Activated T-helper 1 cell treated with Interleukin-2 at 50 U/mL for 16 hours (primary cell): ENCODE measurements around the gene HOXB6.

ENCODE experiments used
- DNase-seq: peaks from one replicate; pipeline ENCODE4 v3.0.0-alpha.2; 2020; ENCODE audit warnings: low read depth

Gene HOXB6

DNA sequence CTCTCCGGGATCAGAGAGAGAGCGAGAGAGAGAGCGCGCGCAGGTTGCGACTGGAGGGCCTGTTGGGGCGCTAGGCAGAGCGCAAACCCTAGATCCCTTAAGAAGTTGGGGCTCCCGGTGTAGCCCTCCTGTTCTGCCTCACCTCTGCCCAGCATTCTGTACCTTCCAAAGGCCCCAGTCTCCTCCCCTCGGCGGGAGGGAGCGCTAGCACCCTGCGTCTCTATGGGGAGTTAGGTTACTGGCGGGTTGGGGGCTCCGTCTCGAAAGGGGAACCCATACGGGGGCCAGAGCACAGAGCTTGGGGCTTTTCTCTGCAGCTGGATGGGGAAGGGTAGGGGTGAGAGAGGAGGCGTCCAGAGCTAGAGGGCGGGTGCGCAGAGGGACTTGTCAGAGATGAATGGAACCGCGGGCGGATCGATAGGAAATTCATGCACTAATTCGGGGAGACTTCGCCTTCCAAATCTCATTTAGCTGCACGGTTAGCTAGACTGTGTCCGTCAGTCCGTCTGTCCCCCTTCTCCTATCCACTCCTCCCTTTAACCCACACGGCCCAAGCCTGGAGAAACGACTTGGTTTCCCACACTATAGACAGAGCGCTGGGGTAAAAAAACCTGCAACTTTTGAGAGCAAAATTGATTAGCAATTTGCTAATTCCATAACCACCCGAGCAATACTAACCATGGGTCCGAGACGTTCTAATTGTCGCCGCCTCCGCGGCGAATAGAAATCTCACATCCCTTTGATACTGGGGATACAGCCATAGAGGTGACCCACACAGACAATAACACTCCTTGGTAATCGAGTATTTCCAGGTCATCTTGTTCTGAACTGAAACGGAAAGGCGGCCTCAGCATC is 25.9 kb downstream of the HOXB6 start:
- no peak for DNase-seq

DNA sequence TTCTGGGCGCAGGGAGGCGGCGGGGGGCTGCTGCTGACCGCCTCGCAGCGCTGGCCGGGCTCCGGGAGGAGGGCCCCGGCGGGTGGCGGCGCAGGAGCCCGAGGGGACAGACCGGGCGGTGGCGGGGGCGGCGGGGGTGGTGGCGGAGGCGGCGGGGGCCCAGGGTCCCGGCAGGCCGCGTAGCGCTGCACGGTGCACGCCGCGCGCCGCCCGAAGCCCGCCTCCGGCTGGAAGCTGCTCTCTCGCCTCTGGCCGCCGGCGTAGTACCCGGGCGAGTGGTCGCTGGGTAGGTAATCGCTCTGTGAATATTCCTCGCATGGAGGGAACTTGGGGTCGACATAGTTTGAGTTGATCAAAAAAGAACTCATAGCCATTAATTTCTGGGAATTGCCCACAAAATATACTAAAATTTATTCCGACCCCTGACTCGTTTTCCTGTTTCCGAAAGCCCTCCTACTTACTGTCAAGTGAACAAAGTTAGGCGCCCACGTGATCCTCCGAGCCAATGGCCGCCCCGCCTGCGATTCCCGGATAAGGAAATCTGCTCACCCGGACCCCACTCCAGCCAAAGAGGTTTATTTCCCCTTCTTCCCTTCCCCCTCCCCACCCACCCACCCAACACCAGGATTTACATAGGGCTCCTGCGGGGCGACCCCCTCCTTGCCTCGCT is 26.7 kb downstream of the HOXB6 start, which contains the start of gene HOXB4:
Gene HOXB4 (minus strand): TSS at position 405 of the 670 bp plus-strand sequence. CDS start 31 bp downstream, at position 374.
- DNase-seq, result peak; percentile 34

DNA sequence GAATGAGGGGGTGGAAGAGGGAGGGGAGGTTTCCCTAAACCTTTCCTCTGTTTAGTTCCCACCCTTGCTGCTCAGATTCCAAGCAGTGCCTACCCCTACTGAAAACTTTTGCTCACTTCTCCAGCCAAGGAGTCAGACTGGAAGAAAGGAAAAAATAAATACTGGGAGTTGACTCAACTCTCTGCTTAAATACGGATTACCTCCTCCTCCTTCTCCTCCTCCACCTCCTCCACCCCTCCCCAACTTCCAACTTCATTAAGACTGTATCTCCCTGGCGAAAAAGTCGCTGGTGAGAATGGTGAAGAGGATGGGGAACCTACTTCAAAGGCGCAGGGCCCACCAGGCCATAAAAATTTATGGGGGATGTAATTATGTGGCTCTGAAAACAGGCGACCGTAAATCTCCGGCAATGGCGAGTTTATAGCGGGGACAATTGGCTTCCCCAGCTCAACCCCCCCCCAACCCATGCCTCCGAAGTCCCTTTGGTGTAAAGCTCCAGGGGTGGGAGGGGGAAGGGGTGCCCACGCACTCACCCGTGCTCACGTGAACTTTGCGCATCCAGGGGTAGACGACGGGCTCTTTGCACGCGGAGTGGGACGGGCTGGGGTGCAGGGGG is 27.3 kb downstream of the HOXB6 start:
- DNase-seq, result no peak

DNA sequence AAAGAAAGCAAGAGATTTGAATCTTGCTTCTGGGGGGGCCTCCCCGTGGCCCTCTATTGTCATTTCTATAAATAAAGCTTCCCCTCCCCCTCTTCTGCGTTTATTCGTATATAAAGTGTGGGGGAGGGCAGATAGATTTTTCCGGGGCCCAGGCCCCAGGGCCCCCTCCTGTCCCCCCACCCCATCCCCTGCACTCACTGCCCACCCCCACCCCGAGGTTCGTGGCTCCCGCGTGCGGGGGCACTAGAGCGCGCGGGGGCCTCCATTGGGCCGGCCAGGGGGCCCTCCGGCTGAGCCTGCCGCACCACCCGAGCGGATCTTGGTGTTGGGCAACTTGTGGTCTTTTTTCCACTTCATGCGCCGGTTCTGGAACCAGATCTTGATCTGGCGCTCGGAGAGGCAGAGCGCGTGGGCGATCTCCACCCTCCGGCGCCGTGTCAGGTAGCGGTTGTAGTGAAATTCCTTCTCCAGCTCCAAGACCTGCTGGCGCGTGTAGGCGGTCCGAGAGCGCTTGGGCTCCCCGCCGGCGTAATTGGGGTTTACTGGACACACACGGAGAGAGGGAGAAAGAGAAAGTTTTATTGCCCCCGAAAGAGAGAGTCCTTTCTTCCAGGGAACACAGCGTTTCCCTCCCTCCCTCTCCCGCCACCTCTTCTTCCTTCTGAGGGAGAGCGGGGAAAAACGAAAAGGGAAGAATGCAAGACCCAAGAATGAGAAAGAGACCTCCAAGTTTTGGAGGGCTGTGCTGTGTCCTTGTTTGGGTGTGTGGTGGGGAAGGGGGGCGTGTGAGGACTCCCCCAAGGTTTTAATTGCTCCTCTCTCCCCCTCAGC is 28.1 kb downstream of the HOXB6 start:
- DNase-seq, result no peak

DNA sequence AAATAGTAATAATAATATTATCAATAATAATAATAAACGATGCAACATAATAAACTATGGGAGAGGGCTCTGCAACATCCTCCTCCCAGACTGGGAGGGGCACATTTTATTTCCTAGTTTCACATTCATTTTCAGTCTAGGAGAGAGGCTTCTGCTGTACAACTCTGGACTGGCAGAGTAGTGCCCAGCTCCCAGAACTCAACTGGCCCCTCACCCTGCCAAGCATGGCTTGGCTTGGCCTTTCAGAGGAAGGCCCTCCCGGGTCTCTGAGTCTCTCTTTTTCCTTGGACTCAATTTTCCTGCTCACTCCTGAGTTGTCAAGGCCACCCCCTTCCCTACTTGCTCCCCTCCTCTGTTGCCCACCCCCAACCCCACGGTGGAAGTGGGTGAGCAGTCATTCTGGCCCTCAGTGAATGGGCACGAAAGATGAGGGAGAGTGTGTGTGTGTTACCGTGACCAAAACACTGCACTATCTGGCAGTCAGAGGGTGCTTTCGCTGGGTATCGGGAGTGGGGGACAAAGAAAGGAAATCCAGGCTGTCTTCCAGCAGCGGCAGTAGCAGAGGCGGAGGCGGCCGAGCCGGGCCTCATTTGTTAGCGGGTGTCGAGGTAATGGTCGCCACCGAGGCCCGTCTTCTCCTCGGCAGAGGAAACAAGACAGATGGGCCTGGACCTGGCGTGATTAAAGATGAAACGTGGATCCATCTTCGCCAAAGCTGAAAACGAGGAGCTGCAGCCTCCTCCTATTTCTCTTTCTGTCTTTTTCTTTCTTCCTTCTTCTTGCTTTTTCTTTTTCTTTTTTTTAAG is 28.9 kb downstream of the HOXB6 start:
- DNase-seq, result no peak

DNA sequence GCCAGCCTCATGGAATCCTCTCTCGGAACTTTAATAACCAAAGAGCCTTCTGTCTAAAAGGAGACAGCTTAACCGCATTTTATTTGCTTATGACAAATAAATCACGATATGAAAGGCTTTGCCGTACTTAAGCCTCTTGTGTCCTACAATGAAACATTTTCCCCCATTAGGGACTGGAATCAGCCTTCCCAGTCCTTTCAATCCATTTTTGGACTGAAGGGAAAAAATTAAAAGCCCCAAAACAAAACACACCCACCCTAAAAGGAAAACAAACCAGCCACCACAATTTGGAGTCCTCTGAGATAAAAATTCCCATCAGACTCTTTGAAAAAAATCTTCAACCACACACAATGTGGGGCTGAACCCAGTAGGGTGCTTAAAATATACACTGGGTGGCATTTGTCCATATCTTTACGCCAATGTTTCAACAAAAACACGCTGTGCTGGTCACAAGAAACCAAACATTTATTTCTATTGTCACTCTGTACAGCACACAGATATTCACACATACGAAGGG is 29.7 kb downstream of the HOXB6 start:
- DNase-seq, result no peak

DNA sequence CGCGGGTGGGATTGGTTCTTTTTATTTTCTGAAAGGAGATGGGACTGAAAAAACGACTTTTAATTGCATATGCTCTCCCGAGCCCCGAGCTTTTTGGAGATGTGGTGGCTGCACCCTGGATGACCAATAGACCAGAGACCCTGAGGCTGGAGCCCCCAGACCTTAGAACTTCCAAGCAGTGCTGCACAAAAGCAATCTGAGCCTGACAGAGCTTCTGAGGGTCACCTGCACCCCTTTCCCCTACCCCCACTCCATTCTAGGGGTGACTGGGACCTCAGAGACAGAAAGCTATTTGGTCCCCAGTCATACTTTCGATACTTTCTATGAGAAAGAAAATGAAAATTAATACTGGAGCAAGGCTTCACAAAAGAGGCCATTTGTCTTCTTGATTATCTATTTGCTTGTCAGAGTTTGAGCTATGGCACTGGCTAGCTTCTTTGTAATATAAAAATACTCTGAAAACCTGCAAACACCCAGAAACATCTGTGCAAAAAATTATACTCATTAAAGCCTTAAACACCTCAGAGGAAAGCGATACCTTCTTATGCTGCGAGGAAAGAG is 30.2 kb downstream of the HOXB6 start:
- no peak for DNase-seq

DNA sequence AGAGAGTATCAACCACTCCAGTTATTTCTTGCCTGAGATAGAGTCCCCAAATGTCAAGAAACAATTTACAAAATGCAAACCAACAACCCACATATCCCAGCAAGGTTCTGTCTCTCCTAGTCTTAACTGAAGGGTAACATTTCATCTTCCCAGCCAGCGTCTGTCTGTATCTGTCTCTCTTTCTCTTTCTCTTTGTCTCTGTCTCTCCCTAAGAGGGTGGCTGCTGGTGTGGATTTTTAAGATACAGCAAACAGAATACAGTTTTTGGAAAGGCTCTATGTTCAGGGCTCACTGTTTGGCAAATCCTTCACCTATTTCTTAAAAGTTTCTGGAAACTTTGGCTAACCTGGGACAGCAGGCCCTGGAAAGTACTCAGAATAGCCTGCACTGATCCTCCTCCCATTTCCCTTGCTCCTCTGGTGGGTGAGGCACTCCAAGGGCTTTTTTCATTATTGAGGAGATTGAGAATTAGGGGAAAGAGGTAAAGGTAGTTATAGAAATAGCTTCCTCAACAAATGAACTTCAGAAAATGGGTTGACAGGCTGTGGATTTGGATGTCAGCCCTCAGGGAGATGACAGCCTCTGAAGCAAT is 32.9 kb downstream of the HOXB6 start:
- no peak for DNase-seq

DNA sequence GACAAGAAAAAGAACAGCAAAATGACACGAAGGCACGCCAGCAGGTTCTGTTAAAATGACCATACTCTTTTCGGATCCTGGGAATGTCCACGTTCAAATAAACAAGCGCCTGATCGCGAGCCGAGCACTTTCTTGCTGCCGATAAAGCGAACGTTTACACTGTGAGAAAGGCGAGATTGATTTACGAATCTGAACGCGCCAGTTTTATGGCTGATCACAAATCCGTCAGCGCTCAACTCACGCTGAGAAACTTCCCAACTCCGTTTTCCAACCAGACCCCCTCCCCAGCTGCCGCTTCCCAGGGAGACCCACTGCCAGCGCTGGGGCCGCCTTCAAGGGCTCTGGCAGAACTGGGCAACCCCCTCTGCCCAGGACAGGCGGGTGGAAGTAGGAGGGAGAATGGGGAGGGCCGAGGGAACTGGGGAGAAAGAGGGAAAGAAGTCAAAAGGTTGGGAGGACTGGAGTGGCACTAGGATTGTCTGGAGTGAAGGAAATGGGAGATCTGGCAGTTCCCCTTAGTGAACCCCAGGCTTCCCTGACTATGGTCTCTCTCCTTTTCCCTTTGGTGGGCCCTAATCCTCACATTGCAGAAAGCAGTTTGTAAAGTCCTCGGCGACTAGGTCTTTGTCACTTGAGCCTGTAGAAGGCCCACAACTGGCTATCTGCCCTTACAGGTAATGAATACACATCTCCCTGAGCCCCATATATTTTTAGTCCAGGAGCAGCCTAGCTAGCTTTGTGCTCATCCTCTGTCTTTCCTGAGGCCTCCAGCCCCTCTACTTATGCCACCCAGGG is 33.6 kb downstream of the HOXB6 start:
- no peak for DNase-seq

DNA sequence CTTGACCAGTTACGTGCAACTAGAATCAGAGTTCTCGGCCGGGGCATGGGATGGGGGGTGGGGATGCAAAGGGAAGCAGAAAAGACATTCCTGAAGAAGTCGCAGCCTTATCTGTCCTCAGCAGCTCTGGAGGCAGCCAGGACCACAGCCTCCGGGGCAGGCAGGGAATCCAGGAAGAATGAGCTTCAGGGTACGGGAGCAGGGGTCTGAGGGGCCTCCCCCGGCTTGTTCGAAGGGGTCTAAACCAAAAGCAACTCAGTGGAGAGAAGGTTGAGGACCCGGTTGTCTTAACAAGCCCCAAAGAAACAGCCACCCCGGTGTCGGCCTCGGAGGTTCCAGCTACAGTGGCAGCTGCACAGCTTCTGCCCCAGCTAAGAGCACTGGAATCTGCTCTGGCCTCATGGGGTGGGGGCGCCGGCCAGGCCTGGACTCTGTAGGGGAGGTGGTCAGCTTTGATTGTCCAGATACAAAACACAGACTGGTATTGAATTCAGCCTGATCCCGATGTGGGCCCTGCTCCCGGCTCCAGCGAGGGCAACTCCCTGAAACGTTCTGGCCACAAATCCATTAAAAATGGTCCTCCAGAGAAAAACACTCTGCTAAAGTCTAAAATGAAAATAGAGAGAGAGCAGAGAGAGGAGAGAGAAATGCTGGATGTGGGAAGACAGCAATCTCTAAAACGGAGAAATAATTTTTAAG is 34.3 kb downstream of the HOXB6 start:
- no peak for DNase-seq

DNA sequence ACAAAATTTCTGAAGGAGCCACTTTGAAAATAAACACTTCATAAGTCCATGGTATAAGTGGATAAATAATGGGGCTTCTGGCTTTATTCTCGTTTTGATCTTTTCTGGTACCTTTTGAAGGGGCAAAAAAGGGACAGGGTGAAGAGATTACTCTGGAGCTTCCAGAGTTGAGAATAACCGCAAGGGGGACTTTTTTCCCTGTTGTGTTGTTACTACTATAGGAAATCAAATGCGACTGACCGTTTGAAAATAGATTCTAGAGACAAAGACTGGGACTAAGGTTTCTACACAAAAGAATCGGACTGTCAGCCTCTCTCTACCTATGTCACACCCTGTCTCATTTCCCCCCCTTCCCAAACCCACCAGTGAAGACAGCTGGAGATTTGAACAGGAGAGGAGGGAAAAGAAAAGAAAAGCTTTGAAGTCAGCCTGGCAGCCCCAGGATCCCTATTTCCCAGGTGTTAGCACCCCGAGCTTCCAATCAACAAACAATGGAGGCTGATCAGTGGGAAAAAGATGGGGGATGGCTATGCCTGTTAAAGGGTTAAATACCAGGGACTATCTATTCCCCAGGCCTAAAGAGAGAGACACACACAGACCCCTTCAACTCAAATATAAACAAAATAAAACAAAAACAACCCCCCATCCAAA is 35.0 kb downstream of the HOXB6 start:
- DNase-seq, result no peak

DNA sequence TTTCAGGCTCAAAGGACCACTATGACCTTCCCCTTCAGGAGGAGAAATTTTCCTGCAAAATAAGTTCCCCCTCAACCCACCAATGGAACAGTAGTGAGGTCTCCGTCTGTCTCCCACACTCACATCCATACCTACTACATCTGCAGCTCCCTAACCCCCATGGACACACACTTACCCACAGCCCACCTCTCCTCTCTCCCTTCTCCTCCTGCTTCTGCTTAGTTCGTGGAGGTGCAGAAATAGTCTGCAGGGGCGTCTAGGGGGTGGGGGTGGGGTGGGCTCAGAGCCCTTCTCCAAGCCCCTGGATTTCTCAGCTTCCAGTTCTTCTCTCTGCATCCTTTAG is 35.6 kb downstream of the HOXB6 start:
- no peak for DNase-seq

DNA sequence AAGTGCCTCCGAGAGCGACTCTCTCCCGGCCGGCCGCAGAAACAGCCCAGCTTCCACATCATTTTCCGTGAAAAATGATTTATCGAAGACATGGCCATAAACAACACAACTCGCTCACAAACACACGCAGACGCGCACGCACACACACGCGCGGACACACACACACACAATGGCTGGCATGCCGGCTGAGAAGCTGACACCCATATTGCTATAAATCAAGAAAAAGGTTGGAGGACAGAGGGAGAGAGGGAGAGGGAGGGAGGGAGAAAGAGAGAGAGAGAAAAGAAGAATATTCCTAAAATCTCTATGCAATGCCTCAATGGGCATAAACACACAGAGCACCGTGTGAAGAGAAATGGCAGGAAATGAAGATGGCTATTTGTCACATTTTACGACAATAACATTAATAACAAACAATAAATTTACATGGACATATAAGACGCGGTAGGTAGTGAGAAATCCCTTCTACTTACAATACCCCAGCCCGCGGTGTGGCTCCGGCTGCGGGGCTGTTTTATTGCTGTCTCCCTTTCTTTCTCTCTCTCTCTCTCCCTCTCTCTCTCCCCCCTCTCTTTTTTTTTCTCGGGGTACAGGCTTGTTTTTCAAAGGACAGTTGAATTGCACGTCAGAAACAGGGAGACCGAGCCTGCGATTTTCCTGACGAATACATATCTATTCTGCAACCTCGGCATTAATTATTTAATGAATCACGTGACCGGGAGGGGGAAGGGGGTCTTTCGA is 36.1 kb downstream of the HOXB6 start:
- no peak for DNase-seq

DNA sequence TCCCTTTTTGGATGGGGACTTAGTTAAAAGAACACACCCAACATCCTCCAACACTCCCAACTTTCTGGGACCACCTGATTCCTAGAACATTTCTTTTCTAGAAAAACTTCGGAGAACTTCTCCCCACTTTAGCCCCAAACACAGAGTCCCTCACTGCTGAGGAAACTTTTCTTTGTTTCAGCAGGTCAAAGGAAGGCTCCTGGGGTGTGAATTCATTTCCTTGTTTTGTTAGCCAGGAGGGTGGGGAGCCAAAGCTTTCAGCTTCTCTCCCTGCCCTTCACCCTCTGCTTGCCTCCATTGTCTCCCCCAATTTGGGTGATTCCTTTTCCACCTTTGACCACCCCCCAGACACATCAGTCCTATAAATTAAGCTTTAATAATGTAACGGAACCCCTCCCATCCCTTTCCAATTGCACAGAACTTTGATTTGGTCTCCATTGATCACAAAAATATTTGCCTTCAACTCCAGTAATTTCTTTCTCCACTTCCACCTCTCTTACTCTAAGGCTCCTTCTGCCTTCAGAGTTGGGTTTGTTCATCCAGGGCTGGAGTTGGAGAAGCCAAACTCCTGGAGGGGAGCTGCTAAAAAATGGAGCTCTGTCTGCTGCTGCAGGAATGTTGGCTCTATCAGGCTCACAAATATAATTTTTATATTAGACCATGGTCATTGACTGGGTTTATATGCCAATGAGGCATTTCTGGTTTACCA is 37.0 kb downstream of the HOXB6 start:
- no peak for DNase-seq

DNA sequence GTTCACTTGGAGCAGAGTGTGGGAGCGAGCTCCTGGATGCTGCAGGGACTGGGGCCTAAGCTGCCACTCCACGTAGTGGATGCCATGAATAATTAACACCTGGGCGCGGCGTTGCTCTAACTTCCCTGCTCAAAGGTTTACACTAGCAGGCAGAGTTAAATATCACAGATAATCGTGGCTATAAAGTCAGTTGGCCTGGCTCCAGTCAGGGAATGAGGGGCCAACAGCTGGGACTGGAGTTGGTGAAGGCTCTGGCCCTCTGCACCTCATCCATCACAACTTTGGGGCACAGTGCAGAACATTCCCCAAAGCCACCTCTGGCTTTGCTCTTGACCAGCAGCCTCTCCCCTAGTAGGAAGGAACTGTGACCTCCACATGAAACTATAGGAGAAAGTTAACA is 37.6 kb downstream of the HOXB6 start:
- DNase-seq, result no peak

DNA sequence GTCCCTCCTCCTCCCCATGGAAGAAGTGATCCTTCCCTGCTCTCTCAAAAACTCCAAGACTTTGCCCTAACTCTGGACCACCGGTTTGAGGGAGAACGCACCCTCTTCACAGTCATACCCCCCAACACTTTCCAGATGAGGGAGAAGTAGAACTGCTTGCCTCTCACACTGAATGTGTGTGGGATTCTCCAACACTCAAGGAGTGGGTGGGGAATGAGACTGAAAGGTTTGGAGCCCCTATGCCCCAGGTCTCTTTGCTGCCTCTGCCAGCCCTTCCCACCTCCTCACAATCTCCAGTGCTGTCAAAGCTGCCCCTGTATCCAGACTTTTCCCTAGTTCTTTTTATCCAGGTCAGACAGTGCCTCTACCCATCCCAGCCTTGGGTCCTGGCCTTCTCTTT is 38.1 kb downstream of the HOXB6 start:
- no peak for DNase-seq
